ENCODE measurements around the gene IMPDH2. TPM values are rescaled to one million over a fixed set of nuclear protein-coding genes. Genes with fewer than 3 reads are reported as not detected.

IMPDH2 gene
- total and polyA plus RNA-seq, 8 donors = 107 to 320 (median 159) TPM

DNA sequence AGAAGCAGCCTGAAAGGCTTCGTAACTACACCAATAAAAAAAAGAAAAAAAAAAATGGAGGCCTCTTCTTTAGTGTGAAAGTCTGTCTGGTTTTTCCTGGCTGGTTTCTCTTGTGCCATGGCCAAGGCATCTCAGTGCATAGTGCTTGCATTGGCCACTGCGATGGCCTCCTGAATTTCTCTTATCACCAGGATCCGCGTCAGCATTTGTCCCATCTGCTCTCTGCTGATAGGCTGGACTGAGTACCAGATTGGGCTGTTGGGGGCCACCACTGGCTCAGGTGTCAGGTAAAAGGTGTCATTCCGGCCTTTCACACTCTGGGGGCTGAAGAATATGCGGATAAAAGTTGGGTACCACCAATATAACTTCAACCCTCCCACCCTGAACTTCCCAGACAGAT is 1.1 kb upstream of the IMPDH2 start:
- Histone ChIP-seq H3K9me3 (no peaks in the 10 kb centered on the region), H3K27ac (no peak overlapping the region), H3K36me3 (peaks cover 0 to 43% (median 22%) of the 10 kb centered on the region in 3 donors), H3K4me1 (peaks cover 6 to 15% (median 6%) of the 10 kb centered on the region in 3 donors), H3K27me3 (no peaks in the 10 kb centered on the region), H3K4me3 (no peak overlapping the region)
- FAIRE-seq = no peak
- intact Hi-C loops (cut with DNase I) = no loop called here
- ATAC-seq = no peak
- TF ChIP-seq, protein P1, sequence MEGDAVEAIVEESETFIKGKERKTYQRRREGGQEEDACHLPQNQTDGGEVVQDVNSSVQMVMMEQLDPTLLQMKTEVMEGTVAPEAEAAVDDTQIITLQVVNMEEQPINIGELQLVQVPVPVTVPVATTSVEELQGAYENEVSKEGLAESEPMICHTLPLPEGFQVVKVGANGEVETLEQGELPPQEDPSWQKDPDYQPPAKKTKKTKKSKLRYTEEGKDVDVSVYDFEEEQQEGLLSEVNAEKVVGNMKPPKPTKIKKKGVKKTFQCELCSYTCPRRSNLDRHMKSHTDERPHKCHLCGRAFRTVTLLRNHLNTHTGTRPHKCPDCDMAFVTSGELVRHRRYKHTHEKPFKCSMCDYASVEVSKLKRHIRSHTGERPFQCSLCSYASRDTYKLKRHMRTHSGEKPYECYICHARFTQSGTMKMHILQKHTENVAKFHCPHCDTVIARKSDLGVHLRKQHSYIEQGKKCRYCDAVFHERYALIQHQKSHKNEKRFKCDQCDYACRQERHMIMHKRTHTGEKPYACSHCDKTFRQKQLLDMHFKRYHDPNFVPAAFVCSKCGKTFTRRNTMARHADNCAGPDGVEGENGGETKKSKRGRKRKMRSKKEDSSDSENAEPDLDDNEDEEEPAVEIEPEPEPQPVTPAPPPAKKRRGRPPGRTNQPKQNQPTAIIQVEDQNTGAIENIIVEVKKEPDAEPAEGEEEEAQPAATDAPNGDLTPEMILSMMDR (IDR thresholded peaks at IDR 0.05) = no peak
- DNase-seq = peak in 1 of 6 donors; percentile 7
- WGBS, 2 donors = 74 to 85% methylated on average over 6 of the region's 6 CpGs

DNA sequence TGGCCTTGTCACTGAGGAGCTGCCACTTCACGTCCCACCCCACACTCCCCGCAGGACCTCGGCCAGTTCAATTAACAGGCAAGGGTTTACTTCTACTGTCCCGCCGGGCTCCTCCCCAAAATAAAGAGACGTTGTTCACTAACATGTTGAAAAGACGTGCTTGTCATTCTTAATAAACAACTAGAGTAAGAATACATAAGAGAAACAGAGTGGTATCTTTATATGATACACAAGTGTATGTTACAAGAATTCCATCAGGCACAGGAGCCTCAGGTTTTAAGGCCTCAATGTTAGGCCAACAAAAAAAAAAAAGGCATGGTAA is 326 bp upstream of the IMPDH2 start:
- intact Hi-C loops (cut with DNase I) = loop anchor here in 1 of 3 donors (10.0 kb wide), 1 partner anchor 65 kb away; the partner anchor contains the start of gene QRICH1
- H3K9me3 ChIP-seq = no peaks in the 10 kb centered on the region
- H3K4me1 ChIP-seq = peaks cover 6 to 15% (median 6%) of the 10 kb centered on the region in 3 donors
- TF ChIP-seq, protein P1 (IDR thresholded peaks at IDR 0.05) = no peak
- peaks cover 0 to 47% (median 21%) of the 10 kb centered on the region in 3 donors for H3K36me3 ChIP-seq
- no peak for ATAC-seq
- no peak for DNase-seq
- FAIRE-seq = no peak
- 1% methylated on average over 7 of the region's 7 CpGs for WGBS, 2 donors
- H3K27me3 ChIP-seq = no peaks in the 10 kb centered on the region
- H3K27ac ChIP-seq = peak overlapping the region; percentile 71 to 90 (median 82)
- H3K4me3 ChIP-seq = peak overlapping the region in 2 of 4 donors; percentile 54 to 86

DNA sequence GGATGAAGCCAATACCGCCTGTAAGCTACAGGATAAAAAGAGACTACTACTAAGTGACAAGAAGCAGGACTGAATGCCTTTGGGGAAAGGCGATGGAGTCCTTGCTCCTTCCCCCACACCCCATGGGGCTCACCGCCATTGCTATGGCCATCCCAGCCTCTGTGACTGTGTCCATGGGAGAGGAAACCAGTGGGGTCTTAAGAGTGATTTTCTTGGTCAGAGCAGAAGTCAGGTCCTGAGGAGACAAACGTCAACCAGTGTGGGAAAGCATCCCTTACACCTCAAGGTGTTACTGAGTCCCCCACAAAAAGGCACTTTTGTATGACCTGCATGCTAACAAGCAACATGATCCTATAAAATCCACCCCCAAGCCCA is 913 bp downstream of the IMPDH2 start:
- peak overlapping the region in 3 of 4 donors; percentile 54 to 86 (median 64) for H3K4me3 ChIP-seq
- DNase-seq = peak in 1 of 6 donors; percentile 4
- no peak for ATAC-seq
- H3K9me3 ChIP-seq = no peaks in the 10 kb centered on the region
- no peaks in the 10 kb centered on the region for H3K27me3 ChIP-seq
- WGBS, 2 donors = 69 to 77% methylated on average over 4 of the region's 4 CpGs
- H3K4me1 ChIP-seq = peaks cover 6 to 17% (median 6%) of the 10 kb centered on the region in 3 donors
- intact Hi-C loops (cut with DNase I) = loop anchor here in 1 of 3 donors (10.0 kb wide), 1 partner anchor 67 kb away; the partner anchor contains the start of gene QRICH1
- TF ChIP-seq, protein P1 (IDR thresholded peaks at IDR 0.05) = no peak
- FAIRE-seq = no peak
- H3K36me3 ChIP-seq = peaks cover 0 to 51% (median 24%) of the 10 kb centered on the region in 3 donors
- peak overlapping the region in 2 of 4 donors; percentile 78 to 90 for H3K27ac ChIP-seq

DNA sequence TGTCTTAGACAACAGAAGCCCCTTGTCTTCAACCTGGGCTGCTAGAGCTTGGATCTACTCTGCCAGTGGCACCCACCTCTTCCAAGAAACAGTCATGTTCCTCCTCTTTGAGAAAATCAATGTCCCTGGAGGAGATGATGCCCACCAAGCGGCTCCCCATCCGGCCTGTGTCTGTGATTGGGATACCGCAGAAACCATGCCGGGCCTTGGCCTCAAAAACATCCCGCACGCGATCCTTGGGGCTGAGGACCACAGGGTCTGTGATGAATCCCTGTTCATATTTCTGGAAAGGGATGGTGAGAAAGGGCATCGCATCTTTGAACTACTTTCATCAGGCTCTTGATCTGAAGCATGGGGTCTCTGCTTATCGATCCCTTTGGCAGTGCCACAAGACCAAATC is 1.6 kb downstream of the IMPDH2 start:
- H3K9me3 ChIP-seq = no peaks in the 10 kb centered on the region
- peaks cover 6 to 23% (median 9%) of the 10 kb centered on the region in 3 donors for H3K4me1 ChIP-seq
- intact Hi-C loops (cut with DNase I) = loop anchor here in 1 of 3 donors (10.0 kb wide), 1 partner anchor 67 kb away; the partner anchor contains the start of gene QRICH1
- 90 to 91% methylated on average over 9 of the region's 9 CpGs for WGBS, 2 donors
- peaks cover 0 to 44% (median 20%) of the 10 kb centered on the region in 3 donors for H3K36me3 ChIP-seq
- H3K27ac ChIP-seq = no peak overlapping the region
- no peak for ATAC-seq
- no peaks in the 10 kb centered on the region for H3K27me3 ChIP-seq
- no peak for DNase-seq
- TF ChIP-seq, protein P1 (IDR thresholded peaks at IDR 0.05) = no peak
- H3K4me3 ChIP-seq = peak overlapping the region in 1 of 4 donors; percentile 86
- no peak for FAIRE-seq

DNA sequence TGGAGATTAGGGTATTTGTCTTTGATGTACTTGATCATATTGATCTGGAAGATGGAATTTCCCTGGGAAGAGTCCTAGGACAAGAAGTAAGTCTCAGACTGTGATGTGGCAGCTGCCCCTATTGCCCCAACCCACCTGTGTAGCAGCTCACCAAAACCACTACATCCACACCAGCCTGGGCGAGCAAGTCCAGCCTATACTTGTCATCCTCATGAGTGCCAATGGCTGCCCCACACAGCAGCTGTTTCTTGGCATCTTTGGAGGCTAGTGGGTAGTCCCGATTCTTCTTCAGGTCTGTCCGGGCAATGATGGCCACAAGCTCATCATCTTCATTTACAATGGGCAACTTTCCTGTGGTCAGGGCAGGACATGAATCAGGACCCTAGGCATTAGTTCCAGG is 2.7 kb downstream of the IMPDH2 start:
- Histone ChIP-seq H3K27ac (no peak overlapping the region), H3K4me1 (peaks cover 6 to 24% (median 9%) of the 10 kb centered on the region in 3 donors), H3K4me3 (no peak overlapping the region), H3K9me3 (no peaks in the 10 kb centered on the region), H3K27me3 (no peaks in the 10 kb centered on the region), H3K36me3 (peaks cover 0 to 33% (median 18%) of the 10 kb centered on the region in 3 donors)
- intact Hi-C loops (cut with DNase I) = loop anchor here in 1 of 3 donors (10.0 kb wide), 1 partner anchor 68 kb away; the partner anchor contains the start of gene QRICH1
- WGBS, 2 donors = 91 to 96% methylated on average over 3 of the region's 3 CpGs
- ATAC-seq (no peak), FAIRE-seq (no peak), DNase-seq (no peak)
- TF ChIP-seq, protein P1 (IDR thresholded peaks at IDR 0.05) = no peak

Measured in pancreas (tissue), 10 donors.